ENCODE data around the gene SLC30A2.

- no peak for TF ChIP-seq EZH2 (IDR thresholded peaks at IDR 0.05; ENCODE audit: low read depth, unreplicated experiment)
- no peak for TF ChIP-seq CTCF (conservative IDR thresholded peaks at IDR 0.05; ENCODE audit: low read depth in 2 of 2)
- no peak for TF ChIP-seq REST (IDR thresholded peaks at IDR 0.05; ENCODE audit: unreplicated experiment)
- no peak for TF ChIP-seq EZH2phosphoT487 (IDR thresholded peaks at IDR 0.05; ENCODE audit: unreplicated experiment)
- TF ChIP-seq ETS1 (IDR thresholded peaks at IDR 0.05): no peak
- TF ChIP-seq POLR2AphosphoS5 (IDR thresholded peaks at IDR 0.05; ENCODE audit: low read depth): no peak
These were observed 1.5 kb upstream of the SLC30A2 start for GRCh38 chr1:26047278-26047874.
